Activated CD4-positive, alpha-beta T cell treated with anti-CD3 and anti-CD28 coated beads, Interleukin-2, amount 10 ng/mL, durations not matched to agents 7 days and 5 days (primary cell): ENCODE data around the gene DDHD1. TPM values are rescaled to one million over a fixed set of nuclear protein-coding genes. Genes with fewer than 3 reads are reported as not detected.
A peak's percentile ranks its signal among the peaks of the same experiment; 100 is the strongest.
"Not testable (repeated sequence)": the region's sequence is repeated elsewhere in the genome, so short reads cannot be mapped to it uniquely, and the experiment has no call there.

Experiments
- CTCF ChIA-PET: fragments of 350-600 bp; sonication (Branson Sonifier 250); formaldehyde crosslinking; loops from one replicate; lab custom pipeline; 2021; ENCODE audit warnings: antibody characterized with exemption; lab: Charles Lee
- POLR2A ChIA-PET: fragments of 350-600 bp; sonication (Branson Sonifier 250); formaldehyde crosslinking; loops from one replicate; lab custom pipeline; 2021; ENCODE audit warnings: antibody characterized with exemption; lab: Charles Lee
- DNase-seq: peaks from one replicate; pipeline ENCODE4 v3.0.0-alpha.2; 2020
- H3K27ac Mint-ChIP-seq: one replicate; pipeline ENCODE4 v1.8.0; 2021; ENCODE audit warnings: mild to moderate bottlenecking, moderate library complexity, mixed read lengths
- H3K27me3 Mint-ChIP-seq: one replicate; pipeline ENCODE4 v1.8.0; 2021; ENCODE audit warnings: mixed read lengths
- H3K36me3 Mint-ChIP-seq: one replicate; pipeline ENCODE4 v1.8.0; 2021; ENCODE audit warnings: low read depth, mixed read lengths
- H3K4me1 Mint-ChIP-seq: one replicate; pipeline ENCODE4 v1.8.0; 2021; ENCODE audit warnings: mixed read lengths
- H3K4me3 Mint-ChIP-seq: one replicate; pipeline ENCODE4 v1.8.0; 2021; ENCODE audit warnings: mild to moderate bottlenecking, moderate library complexity, mixed read lengths
- H3K9me3 Mint-ChIP-seq: one replicate; pipeline ENCODE4 v1.8.0; 2021; ENCODE audit warnings: mixed read lengths
- total RNA-seq, 2 experiments: library from RNA; stranded (reverse); gene quantifications; one replicate each; pipeline ENCODE4 v1.2.3, GENCODE V29; 2021

DDHD1 gene
- total RNA-seq, 2 experiments from 2014 or later: 53.8 to 58.0 TPM

DNA sequence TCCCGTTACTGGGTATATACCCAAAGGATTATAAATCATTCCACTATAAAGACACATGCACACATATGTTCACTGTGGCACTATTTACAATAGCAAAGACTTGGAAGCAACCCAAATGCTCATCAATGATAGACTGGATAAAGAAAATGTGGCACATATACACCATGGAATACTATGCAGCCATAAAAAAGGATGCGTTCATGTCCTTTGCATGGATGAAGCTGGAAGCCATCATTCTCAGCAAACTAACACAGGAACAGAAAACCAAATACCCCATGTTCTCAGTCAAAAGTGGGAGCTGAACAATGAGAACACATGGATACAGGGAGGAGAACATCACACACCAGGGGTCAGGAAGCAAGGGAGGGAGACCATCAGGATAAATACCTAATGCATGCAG lies 31.7 kb downstream of the DDHD1 start:
- H3K4me3 Mint-ChIP-seq, POLR2A ChIA-PET, H3K27me3 Mint-ChIP-seq, DNase-seq, H3K27ac Mint-ChIP-seq: not testable (repeated sequence)
- CTCF ChIA-PET: interaction anchor here (0.7 to 1.2 kb wide), 3 partner anchors 12 to 31 kb away, joined by 3 to 5 read pairs (median 3); no protein-coding TSS in a partner anchor
- H3K4me1 Mint-ChIP-seq: peaks cover 50% of the 10 kb centered on the region
- peaks cover 31% of the 10 kb centered on the region for H3K9me3 Mint-ChIP-seq
- peaks cover 60% of the 10 kb centered on the region for H3K36me3 Mint-ChIP-seq

DNA sequence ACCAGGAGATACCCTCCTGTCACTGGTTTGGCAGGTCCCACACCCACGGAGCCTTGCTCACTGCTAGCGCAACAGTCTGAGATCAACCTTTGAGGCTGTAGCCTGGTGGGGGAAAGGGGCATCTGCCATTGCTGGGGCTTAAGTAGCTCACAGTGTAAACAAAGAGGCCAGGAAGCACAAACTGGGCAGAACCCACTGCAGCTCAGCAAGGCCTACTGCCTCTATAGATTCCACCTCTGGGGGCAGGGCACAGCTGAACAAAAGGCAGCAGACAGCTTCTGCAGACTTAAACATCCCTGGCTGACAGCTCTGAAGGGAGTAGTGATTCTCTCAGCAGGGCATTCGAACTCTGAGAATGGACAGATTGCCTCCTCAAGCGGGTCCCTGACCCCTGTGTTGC lies 35.6 kb downstream of the DDHD1 start:
- peaks cover 68% of the 10 kb centered on the region for H3K4me1 Mint-ChIP-seq
- POLR2A ChIA-PET, H3K27ac Mint-ChIP-seq, H3K4me3 Mint-ChIP-seq, DNase-seq, H3K27me3 Mint-ChIP-seq: not testable (repeated sequence)
- H3K9me3 Mint-ChIP-seq: peaks cover 44% of the 10 kb centered on the region
- H3K36me3 Mint-ChIP-seq: peaks cover 79% of the 10 kb centered on the region
- CTCF ChIA-PET: interaction anchor here (1.1 to 2.2 kb wide), 3 partner anchors 8 to 35 kb away, joined by 5 to 7 read pairs (median 6); partner anchors contain the start of gene DDHD1

DNA sequence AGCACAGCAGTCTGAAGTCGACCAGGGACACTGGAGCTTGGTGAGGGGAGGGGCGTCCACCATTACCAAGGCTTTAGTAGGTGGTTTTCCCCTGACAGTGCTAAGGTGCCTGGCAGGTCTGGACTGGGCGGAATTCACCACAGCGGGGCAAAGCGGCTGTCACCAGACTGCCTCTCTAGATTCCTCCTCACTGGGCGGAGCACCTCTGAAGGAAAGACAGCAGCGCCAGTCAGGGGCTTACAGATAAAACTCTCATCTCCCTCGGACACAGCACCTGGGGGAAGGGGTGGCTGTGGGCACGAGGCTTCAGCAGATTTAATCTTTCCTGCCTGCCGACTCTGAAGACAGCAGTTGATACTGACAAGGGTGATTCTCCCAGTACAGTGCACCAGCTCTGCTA lies 39.1 kb downstream of the DDHD1 start:
- POLR2A ChIA-PET: no interaction called here
- H3K36me3 Mint-ChIP-seq: peaks cover 47% of the 10 kb centered on the region
- no peak overlapping the region for H3K4me3 Mint-ChIP-seq

DNA sequence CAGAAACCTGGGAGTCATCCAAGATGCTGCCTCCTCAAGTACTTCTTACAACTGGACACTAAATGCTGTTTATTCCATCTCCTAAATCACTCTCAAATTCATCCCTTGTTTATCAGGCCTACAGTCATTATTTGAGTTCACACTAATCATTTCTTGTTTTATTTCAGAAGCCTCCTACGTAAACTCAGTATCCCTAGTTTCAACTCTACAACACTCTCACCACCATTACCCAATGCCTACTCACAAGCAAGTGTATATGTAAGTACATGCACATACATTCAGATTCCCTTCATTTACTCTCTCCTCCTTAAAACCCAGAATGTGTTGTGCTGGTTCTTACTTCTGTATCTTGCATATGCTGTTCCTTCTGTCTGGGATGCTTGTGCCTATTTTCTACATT lies 43.0 kb downstream of the DDHD1 start:
- Mint-ChIP-seq H3K4me3 (no peak overlapping the region), H3K27me3 (no peaks in the 10 kb centered on the region)

More for the DNA sequence above, 39.1 kb downstream of the DDHD1 start:
- H3K4me1 Mint-ChIP-seq: peaks cover 54% of the 10 kb centered on the region
- no peaks in the 10 kb centered on the region for H3K27me3 Mint-ChIP-seq
- peaks cover 26% of the 10 kb centered on the region for H3K9me3 Mint-ChIP-seq
- CTCF ChIA-PET: interaction anchor here (1.0 kb wide), 1 partner anchor 22 kb away, joined by 3 read pairs; no protein-coding TSS in a partner anchor
- H3K27ac Mint-ChIP-seq: no peak overlapping the region
- DNase-seq: no peak

DNA sequence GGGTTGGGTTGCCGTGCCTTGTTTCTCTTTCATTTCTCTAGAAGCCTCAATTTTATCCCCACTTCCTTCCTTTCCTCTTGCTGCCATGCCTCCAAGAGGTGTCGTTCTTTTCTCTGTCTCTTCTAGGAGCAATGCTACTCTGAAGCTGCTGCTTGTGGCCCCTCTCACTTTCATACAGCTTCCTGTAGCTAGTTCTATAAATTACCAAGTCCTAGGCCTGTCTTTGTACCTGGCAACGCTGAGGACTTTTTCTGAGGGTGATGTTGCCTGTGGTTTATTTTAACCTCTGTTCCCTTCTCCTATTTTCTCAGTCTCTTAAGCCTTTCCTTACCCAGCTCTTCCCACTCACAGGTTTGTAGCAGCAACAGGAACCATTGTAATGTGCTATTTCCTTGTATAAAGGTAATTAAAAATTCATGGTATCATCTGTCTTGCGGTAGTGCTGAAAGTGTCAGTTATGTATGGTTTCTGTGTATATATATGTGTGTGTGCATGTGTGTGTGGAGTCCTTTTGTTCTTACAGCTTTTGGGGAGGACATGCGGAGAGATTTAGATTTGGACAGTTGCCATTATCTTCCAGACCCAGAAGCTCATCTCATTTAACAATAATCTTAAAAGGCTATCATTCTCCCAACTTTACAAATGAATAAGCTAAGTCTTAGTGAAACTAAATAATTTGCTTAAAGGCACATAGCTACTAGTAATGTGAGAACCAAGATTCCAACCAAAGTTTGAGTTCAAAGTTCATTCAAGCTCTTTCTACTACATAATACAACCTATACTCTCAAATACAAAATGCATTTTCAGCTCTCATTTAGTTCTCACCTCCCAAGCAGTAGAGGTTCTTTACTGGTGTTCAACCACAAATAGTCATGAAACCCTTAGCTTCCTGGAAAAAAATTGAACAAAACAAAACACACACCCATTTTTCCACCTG lies 43.8 kb downstream of the DDHD1 start:
- DNase-seq: peak; percentile 82
- peaks cover 5% of the 10 kb centered on the region for H3K9me3 Mint-ChIP-seq
- peaks cover 38% of the 10 kb centered on the region for H3K4me1 Mint-ChIP-seq
- no peaks in the 10 kb centered on the region for H3K27me3 Mint-ChIP-seq
- ChIA-PET POLR2A (interaction anchor here (0.6 to 1.4 kb wide), 3 partner anchors 9 to 43 kb away, joined by 3 to 11 read pairs (median 11); partner anchors contain the start of gene DDHD1), CTCF (interaction anchor here (0.6 to 5.2 kb wide), 10 partner anchors 8 to 55 kb away, joined by 3 to 33 read pairs (median 5); partner anchors contain the start of gene DDHD1)
- peaks cover 32% of the 10 kb centered on the region for H3K36me3 Mint-ChIP-seq
- H3K4me3 Mint-ChIP-seq: no peak overlapping the region
- H3K27ac Mint-ChIP-seq: no peak overlapping the region

More for the DNA sequence above, 43.0 kb downstream of the DDHD1 start:
- Mint-ChIP-seq H3K27ac (no peak overlapping the region), H3K9me3 (peaks cover 8% of the 10 kb centered on the region), H3K36me3 (peaks cover 37% of the 10 kb centered on the region), H3K4me1 (peaks cover 43% of the 10 kb centered on the region)
- ChIA-PET POLR2A (interaction anchor here (0.6 to 1.4 kb wide), 3 partner anchors 9 to 42 kb away, joined by 3 to 11 read pairs (median 11); partner anchors contain the start of gene DDHD1), CTCF (interaction anchor here (1.1 to 5.2 kb wide), 5 partner anchors 8 to 41 kb away, joined by 3 to 33 read pairs (median 5); partner anchors contain the start of gene DDHD1)
- DNase-seq: no peak

DNA sequence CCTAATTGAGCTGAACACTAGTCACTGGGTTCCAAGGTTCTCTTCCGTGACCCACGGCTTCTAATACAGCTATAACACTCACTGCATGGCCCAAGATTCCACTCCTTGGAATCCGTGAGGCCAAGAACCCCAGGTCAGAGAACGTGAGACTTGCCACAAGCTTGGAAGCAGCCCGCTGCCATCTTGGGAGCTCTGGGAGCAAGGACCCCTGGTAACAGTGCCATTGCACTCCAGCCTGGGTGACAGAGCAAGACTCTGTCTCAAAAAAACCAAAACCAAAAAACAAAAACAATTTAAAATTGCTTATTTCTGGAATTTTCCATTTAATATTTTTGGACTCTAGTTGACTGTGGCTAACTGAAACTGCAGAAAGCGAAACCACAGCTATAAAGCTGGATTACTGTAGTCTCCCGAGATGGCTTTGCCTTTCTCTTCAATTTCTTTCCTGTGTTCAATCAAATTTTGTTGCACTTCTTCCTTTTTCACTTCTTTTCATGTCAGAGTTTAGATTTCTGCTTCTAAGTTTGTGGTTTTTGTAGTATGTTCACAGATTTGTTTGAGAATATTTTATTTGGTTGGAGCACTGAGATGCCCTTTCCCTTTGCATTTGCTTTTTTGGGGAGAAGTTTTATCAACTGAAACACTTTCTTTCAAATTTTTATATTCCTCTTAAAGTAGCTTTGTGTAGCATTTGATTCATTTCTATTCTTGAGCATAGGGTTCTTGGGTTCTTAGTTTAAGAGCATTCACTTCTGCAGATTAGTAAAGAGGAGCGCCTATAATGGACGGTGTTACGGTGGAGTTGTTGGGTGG lies 44.6 kb downstream of the DDHD1 start:
- H3K27me3 Mint-ChIP-seq: no peaks in the 10 kb centered on the region
- H3K4me3 Mint-ChIP-seq: no peak overlapping the region
- DNase-seq: no peak
- POLR2A ChIA-PET: interaction anchor here (0.6 to 1.4 kb wide), 4 partner anchors 41 to 363 kb away, joined by 3 to 11 read pairs (median 8); partner anchors contain the start of gene DDHD1
- CTCF ChIA-PET: interaction anchor here (0.9 to 5.2 kb wide), 7 partner anchors 9 to 109 kb away, joined by 3 to 33 read pairs (median 5); partner anchors contain the start of gene DDHD1
- H3K9me3 Mint-ChIP-seq: peaks cover 5% of the 10 kb centered on the region
- H3K27ac Mint-ChIP-seq: no peak overlapping the region
- H3K4me1 Mint-ChIP-seq: peaks cover 35% of the 10 kb centered on the region
- H3K36me3 Mint-ChIP-seq: peaks cover 30% of the 10 kb centered on the region

DNA sequence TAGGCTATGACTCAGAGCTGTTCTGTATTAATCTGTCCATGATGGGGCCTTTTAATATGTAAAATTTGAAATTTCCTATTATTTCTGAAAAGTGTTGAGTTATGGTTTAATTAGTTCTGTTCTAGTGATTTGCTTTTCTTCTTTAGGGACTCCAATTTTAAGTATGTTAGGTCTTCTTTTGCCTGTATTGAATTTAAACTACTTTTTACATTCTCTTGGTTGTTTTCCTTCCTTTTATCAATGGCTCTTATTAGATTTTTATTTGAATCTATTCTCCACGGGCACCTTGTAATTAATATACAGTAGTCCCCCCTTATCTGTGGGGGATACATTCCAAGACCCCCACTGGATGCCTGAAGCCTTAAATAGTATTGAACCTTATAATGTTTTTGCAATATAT lies 46.4 kb downstream of the DDHD1 start:
- POLR2A ChIA-PET: no interaction called here
- no peak for DNase-seq
- no peak overlapping the region for H3K27ac Mint-ChIP-seq
- H3K9me3 Mint-ChIP-seq: peaks cover 5% of the 10 kb centered on the region
- no peak overlapping the region for H3K4me3 Mint-ChIP-seq
- CTCF ChIA-PET: interaction anchor here (1.0 to 1.8 kb wide), 3 partner anchors 9 to 45 kb away, joined by 3 to 5 read pairs (median 4); no protein-coding TSS in a partner anchor
- peaks cover 36% of the 10 kb centered on the region for H3K36me3 Mint-ChIP-seq
- H3K27me3 Mint-ChIP-seq: no peaks in the 10 kb centered on the region
- peaks cover 30% of the 10 kb centered on the region for H3K4me1 Mint-ChIP-seq

DNA sequence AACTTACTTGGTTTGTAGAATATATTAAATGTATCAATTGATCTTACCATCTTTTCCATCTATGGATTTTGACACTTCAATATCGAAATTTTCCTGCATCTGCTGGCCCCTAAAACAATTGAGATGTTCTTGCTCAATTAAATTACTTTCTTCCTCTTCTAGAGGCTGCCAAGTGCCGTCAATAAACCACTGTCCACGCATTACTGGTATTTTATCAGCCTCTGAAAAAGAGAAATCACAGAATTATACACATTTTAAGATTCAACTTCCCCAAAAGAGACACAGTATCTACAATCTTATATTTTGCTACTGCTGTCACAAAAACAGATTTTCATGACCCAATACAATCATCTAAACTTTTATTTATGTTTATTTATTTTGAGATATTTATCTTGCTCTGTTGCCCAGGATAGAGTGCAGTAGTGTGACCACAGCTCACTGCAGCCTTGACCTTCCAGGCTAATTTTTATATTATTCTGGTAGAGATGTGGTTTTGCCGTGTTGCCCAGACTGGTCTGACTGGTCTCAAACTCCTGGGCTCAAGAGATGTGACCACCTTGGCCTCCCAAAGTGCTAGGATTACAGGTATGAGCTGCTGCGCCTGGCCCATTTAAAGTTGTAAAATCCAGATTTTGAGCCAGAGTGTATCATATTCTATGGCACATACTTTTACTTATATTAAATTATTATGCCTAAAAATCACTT lies 49.3 kb downstream of the DDHD1 start:
- peaks cover 5% of the 10 kb centered on the region for H3K9me3 Mint-ChIP-seq
- no peak overlapping the region for H3K4me3 Mint-ChIP-seq
- ChIA-PET POLR2A (no interaction called here), CTCF (interaction anchor here (0.5 to 1.0 kb wide), 4 partner anchors 8 to 1947 kb away, joined by 3 to 4 read pairs (median 3); no protein-coding TSS in a partner anchor)
- no peak for DNase-seq
- H3K27me3 Mint-ChIP-seq: no peaks in the 10 kb centered on the region
- H3K36me3 Mint-ChIP-seq: peaks cover 44% of the 10 kb centered on the region
- peaks cover 31% of the 10 kb centered on the region for H3K4me1 Mint-ChIP-seq
- no peak overlapping the region for H3K27ac Mint-ChIP-seq

DNA sequence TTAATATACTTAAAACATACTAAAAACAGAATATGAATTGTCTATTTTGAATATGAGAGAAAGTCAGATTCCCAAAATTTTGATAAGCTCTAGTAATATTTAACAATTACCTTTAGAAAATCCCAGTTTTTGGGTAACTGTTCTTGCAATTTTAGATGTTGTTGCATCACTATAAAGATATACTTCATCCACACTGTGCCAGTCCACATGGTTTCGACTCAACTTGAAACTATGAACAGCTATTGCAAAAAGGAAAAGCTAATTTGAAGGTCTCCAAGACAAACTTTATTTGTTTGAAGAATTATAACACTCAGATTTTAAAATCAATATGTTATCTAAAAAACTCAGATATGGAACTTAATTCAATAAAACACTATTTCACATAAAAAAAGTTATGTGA lies 59.9 kb downstream of the DDHD1 start:
- ChIA-PET CTCF (interaction anchor here (0.6 to 2.0 kb wide), 3 partner anchors 10 to 264 kb away, joined by 3 to 9 read pairs (median 3); no protein-coding TSS in a partner anchor), POLR2A (no interaction called here)
- no peak overlapping the region for H3K27ac Mint-ChIP-seq
- no peak overlapping the region for H3K4me3 Mint-ChIP-seq
- H3K27me3 Mint-ChIP-seq: no peaks in the 10 kb centered on the region
- peaks cover 4% of the 10 kb centered on the region for H3K9me3 Mint-ChIP-seq
- peaks cover 58% of the 10 kb centered on the region for H3K36me3 Mint-ChIP-seq
- peaks cover 9% of the 10 kb centered on the region for H3K4me1 Mint-ChIP-seq
- DNase-seq: no peak

DNA sequence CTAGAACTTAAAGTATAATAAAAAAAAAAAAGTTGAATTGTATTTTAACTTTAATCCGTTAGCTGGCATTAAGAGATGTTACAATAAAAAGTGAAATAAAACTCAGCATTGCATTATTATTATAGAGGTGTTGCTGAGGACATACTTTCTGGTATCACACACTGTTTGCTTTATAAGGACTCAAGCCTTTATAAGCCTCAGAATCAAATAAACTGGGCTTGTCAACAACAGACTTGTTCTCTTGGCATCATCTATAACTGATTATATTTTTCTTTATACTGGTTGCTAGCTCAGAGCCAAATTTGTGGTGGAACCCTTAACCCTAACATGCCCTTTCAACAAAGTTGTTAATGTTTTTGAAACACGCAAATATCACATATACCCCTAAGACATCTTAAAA lies 62.3 kb downstream of the DDHD1 start:
- Mint-ChIP-seq H3K36me3 (peaks cover 82% of the 10 kb centered on the region), H3K27ac (no peak overlapping the region), H3K4me3 (no peak overlapping the region), H3K9me3 (peaks cover 6% of the 10 kb centered on the region), H3K27me3 (no peaks in the 10 kb centered on the region), H3K4me1 (peaks cover 21% of the 10 kb centered on the region)
- ChIA-PET POLR2A (no interaction called here), CTCF (interaction anchor here (1.0 to 1.5 kb wide), 2 partner anchors 13 to 20 kb away, joined by 3 to 4 read pairs; no protein-coding TSS in a partner anchor)
- DNase-seq: no peak

DNA sequence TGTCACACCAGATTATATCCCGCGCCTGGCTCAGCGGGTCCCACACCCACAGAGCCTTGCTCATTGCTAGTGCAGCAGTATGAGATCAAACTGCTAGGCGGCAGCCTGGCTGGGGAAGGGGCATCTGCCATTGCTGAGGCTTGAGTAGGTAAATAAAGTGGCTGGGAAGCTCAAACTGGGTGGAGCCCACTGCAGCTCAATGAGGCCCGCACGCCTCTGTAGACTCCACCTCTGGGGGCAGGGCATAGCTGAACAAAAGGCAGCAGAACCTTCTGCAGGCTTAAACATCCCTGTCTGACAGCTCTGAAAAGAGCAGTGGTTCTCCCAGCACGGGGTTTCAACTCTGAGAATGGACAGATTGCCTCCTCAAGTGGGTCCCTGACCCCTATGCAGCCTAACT lies 68.2 kb downstream of the DDHD1 start:
- H3K9me3 Mint-ChIP-seq, H3K27ac Mint-ChIP-seq, DNase-seq, H3K27me3 Mint-ChIP-seq, H3K4me3 Mint-ChIP-seq, POLR2A ChIA-PET, CTCF ChIA-PET: not testable (repeated sequence)
- Mint-ChIP-seq H3K4me1 (peaks cover 25% of the 10 kb centered on the region), H3K36me3 (peaks cover 88% of the 10 kb centered on the region)
